ENCODE measurements around the gene LRSAM1. TPM values are rescaled to one million over a fixed set of nuclear protein-coding genes. Genes with fewer than 3 reads are reported as not detected.

Gene LRSAM1
- total RNA-seq, 1 donor from 2014 or later, result 14.2 TPM

DNA sequence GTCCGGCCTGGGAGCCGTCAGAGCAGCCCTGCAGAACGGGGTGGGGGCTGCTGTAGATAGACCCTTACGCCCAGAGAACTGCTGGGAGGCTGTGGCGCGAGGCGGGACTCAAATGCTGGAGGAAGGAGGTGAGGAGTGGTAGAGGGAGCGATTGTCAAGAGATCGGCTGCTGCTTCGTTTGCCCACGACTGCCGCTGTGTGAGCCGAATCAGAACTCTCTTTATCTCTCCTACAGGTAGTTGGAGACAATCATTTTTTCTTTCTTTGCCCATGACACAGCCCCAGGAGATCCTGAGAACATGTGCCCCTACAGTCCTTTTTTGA lies 26.7 kb upstream of the LRSAM1 start:
- intact Hi-C loops (cut with micrococcal nuclease), result loop anchor here (1.0 to 10.0 kb wide), 6 partner anchors 27 to 619 kb away; partner anchors contain the start of genes LRSAM1, RPL12, SLC2A8 and TOR2A

GRCh38 chr9:127426756-127427155 lies 24.6 kb upstream of the LRSAM1 start:
- intact Hi-C loops (cut with micrococcal nuclease), result loop anchor here (10.0 kb wide), 1 partner anchor 202 kb away; no protein-coding TSS in a partner anchor

GRCh38 chr9:127428348-127428747 lies 23.0 kb upstream of the LRSAM1 start:
- intact Hi-C loops (cut with micrococcal nuclease), result loop anchor here (10.0 kb wide), 1 partner anchor 204 kb away; no protein-coding TSS in a partner anchor

- intact Hi-C loops (cut with micrococcal nuclease), result no loop called here
Observed at GRCh38 chr9:127430415-127430814, 20.9 kb upstream of the LRSAM1 start.

GRCh38 chr9:127437497-127438264 lies 13.6 kb upstream of the LRSAM1 start:
- intact Hi-C loops (cut with micrococcal nuclease), result no loop called here

DNA sequence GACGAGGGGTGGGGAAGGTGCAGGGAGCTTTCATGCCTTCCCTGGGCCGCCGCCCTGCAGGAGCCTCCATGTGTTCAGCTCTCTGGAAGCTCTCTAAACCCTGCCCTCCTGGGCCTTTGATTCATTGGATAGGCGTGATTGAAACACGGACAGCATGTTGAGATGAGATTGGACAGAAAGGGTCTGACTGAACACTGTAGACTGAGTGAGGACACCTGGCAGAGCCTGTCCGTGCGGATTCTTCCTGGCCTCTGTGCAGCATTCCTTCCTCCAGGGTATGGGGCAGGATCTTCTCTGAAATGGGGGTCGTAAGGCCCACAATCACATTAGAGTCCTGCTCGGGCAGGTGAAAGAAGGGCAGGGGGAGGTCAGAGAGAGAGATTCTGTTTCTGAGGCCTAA lies 12.9 kb upstream of the LRSAM1 start:
- intact Hi-C loops (cut with micrococcal nuclease), result no loop called here

- intact Hi-C loops (cut with micrococcal nuclease), result no loop called here
Observed at GRCh38 chr9:127444283-127444920, 6.9 kb upstream of the LRSAM1 start.

- intact Hi-C loops (cut with micrococcal nuclease), result no loop called here
Observed at GRCh38 chr9:127444921-127445850, 6.1 kb upstream of the LRSAM1 start.

GRCh38 chr9:127445851-127446712 lies 5.2 kb upstream of the LRSAM1 start:
- intact Hi-C loops (cut with micrococcal nuclease), result no loop called here

DNA sequence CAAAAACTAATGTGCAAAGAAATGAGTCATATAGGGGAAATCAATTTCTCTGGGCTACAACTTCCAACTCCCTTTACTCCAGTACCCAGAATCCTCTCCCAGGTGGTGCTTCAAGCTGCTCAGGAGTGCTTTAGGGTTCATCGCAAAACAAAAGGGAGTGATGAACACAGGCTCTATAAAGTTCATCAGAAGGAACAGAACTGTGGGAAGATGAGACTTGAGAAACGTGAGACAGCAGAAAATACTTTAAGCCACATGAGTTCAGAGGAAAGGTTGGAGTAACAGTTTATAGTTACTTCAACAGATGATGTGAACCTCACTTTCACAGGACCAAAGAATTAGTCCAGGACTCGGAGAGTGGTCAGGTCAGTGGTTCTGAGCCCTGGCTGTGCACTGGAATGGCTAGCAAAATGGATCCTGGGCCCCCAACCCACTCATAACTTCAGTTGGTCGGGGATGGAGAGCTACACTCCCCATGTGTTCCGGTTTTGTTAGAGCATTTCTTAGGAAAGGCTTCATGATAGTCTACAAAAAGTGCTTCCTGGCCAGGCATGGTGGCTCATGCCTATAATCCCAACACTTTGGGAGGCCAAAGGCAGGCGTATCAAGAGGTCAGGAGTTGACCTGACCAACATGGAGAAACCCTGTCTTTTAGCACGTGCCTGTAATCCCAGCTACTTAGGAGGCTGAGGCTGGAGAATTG lies 4.4 kb upstream of the LRSAM1 start:
- intact Hi-C loops (cut with micrococcal nuclease), result no loop called here

- intact Hi-C loops (cut with micrococcal nuclease), result no loop called here
Observed at GRCh38 chr9:127447416-127448111, 3.7 kb upstream of the LRSAM1 start.

DNA sequence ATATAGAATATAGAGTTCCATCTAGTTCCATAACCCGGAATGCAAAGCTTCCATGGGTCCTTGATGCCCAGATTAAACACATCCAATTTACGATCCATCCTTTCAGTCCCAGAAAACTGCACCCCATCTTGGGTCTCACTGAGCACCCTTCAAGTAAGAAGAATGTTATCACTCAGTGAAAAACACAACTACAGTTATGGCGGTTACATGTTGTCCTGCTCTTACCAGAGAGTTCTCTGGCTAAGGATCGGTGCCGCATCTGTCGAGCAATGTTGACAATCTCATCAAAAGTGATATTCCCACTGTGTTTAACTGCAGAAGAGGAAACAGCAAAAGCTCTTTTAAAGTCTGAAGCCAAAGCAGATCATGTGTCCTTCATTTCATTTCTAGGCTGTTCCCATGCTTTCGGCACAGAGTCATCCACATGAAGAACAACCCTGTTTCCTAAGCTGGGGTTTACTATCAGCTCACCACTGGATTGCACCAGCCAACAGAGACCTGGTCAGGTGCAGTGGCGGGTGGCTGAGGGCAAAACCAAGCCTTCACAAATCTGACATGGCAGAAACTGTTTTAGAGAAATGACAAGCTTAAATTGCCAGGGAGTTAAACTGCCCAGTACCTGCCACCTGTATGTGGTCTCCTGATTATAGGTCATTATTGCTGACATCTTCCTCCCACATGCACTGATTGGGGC lies 3.1 kb upstream of the LRSAM1 start:
- intact Hi-C loops (cut with micrococcal nuclease), result no loop called here

- intact Hi-C loops (cut with micrococcal nuclease), result no loop called here
Observed at GRCh38 chr9:127449332-127449966, 1.9 kb upstream of the LRSAM1 start.

DNA sequence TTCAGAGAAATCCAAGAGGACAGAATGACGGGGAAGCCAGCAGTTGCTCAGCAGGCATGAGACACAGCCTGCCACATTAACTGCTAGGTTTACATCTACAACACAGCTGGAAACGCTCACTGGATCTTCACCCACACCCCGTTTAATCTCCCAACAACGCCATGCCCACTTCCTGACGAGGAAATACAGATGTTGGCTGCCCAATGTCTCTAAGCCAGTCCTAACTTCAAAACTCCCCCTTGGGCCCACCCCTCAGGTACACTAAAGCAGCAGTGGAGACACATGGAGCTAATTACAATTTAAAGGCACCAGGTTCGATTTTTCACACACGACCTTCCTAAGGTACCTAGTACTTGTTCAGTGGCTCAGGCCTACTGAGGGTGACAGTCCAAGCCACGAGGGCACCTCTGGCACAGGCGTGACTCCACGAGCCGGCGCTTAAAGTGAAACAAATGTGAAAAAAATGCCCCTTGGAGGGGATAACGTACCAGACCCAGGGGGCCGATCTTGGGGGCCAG lies 1.0 kb upstream of the LRSAM1 start:
- intact Hi-C loops (cut with micrococcal nuclease), result loop anchor here (2.0 to 10.0 kb wide), 4 partner anchors 54 to 827 kb away; partner anchors contain the start of genes GOLGA2, SLC2A8 and SWI5

DNA sequence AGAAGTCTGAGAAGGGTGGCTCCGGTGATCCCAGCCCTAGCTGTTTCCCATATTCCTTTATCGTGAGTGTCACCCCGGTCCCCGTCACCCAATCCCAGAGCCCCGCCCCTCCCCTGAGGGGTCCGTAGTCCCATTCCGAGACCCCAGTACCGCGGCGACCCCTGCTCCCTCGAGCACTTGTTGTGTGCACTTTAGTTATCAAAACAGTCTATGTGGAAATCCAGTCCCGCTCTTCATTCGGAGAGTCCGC lies 223 bp downstream of the LRSAM1 start:
- intact Hi-C loops (cut with micrococcal nuclease), result loop anchor here (1.0 to 10.0 kb wide), 6 partner anchors 27 to 826 kb away; partner anchors contain the start of genes GOLGA2, SLC2A8, SWI5 and ZNF79

GRCh38 chr9:127451858-127452656 lies 747 bp downstream of the LRSAM1 start:
- intact Hi-C loops (cut with micrococcal nuclease), result loop anchor here (1.0 to 10.0 kb wide), 6 partner anchors 28 to 825 kb away; partner anchors contain the start of genes GOLGA2, SLC2A8, SWI5 and ZNF79

- intact Hi-C loops (cut with micrococcal nuclease), result loop anchor here (5.0 to 10.0 kb wide), 2 partner anchors 238 to 825 kb away; partner anchors contain the start of genes GOLGA2 and SWI5
Observed at GRCh38 chr9:127452691-127453090, 1.4 kb downstream of the LRSAM1 start.

Data from T-helper 2 cell treated with Interferon-gamma antibody and Interleukin-4, amounts not matched to agents 100 ng/mL and 5 ng/mL, for 36 hours (primary cell).